Measurements from ENCODE around the gene PDE11A. TPM values are rescaled to one million over a fixed set of nuclear protein-coding genes. Genes with fewer than 3 reads are reported as not detected.
A peak's percentile ranks its signal among the peaks of the same experiment; 100 is the strongest.
"Not testable (repeated sequence)": the region's sequence is repeated elsewhere in the genome, so short reads cannot be mapped to it uniquely, and the experiment has no call there.

PDE11A gene
- total and polyA plus RNA-seq, 4 donors: 0.11 to 1.3 (median 0.25) TPM; not detected in 1

GRCh38 chr2:177970670-177971454 lies 101.7 kb downstream of the PDE11A start:
- peak in 1 of 3 donors; percentile 1 for DNase-seq
- H3K4me1 ChIP-seq (ENCODE audit: control insufficient read depth in 5 of 5, insufficient read depth in 5 of 5, low read length in 5 of 5): no peaks in the 10 kb centered on the region

GRCh38 chr2:177964892-177965291 lies 107.7 kb downstream of the PDE11A start:
- ATAC-seq (ENCODE audit: insufficient read depth, low FRiP score) (no peak), DNase-seq (no peak)
- no peak overlapping the region for H3K27ac ChIP-seq (ENCODE audit: low read depth in 1 of 2, low read length in 1 of 2)
- 57 to 77% methylated on average over 1 of the region's 1 CpG for WGBS, 2 donors
- H3K4me3 ChIP-seq: no peak overlapping the region
- TF ChIP-seq, protein P1, sequence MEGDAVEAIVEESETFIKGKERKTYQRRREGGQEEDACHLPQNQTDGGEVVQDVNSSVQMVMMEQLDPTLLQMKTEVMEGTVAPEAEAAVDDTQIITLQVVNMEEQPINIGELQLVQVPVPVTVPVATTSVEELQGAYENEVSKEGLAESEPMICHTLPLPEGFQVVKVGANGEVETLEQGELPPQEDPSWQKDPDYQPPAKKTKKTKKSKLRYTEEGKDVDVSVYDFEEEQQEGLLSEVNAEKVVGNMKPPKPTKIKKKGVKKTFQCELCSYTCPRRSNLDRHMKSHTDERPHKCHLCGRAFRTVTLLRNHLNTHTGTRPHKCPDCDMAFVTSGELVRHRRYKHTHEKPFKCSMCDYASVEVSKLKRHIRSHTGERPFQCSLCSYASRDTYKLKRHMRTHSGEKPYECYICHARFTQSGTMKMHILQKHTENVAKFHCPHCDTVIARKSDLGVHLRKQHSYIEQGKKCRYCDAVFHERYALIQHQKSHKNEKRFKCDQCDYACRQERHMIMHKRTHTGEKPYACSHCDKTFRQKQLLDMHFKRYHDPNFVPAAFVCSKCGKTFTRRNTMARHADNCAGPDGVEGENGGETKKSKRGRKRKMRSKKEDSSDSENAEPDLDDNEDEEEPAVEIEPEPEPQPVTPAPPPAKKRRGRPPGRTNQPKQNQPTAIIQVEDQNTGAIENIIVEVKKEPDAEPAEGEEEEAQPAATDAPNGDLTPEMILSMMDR (IDR thresholded peaks at IDR 0.05; ENCODE audit: control extremely low read depth, extremely low read depth): no peak
- no peak overlapping the region for H3K9ac ChIP-seq (ENCODE audit: insufficient read depth in 1 of 2, low read length in 2 of 2)
- no peaks in the 10 kb centered on the region for H3K36me3 ChIP-seq (ENCODE audit: control insufficient read depth in 4 of 4, insufficient read depth in 4 of 4, low read length in 4 of 4)
- H3K27me3 ChIP-seq (ENCODE audit: control insufficient read depth in 3 of 3, insufficient read depth in 3 of 3, low read length in 2 of 3): no peaks in the 10 kb centered on the region
- H3K4me1 ChIP-seq (ENCODE audit: control insufficient read depth in 5 of 5, insufficient read depth in 5 of 5, low read length in 5 of 5): no peaks in the 10 kb centered on the region
- H3K9me3 ChIP-seq (ENCODE audit: control insufficient read depth in 4 of 4, insufficient read depth in 3 of 4, low read length in 3 of 4): no peaks in the 10 kb centered on the region

More at GRCh38 chr2:177970670-177971454, 101.7 kb downstream of the PDE11A start:
- TF ChIP-seq, protein P1 (IDR thresholded peaks at IDR 0.05; ENCODE audit: control extremely low read depth, extremely low read depth): no peak
- peaks cover 0 to 2% (median 0%) of the 10 kb centered on the region in 4 donors for H3K9me3 ChIP-seq (ENCODE audit: control insufficient read depth in 4 of 4, insufficient read depth in 3 of 4, low read length in 3 of 4)
- WGBS, 2 donors: 78 to 85% methylated on average over 3 of the region's 3 CpGs
- H3K27me3 ChIP-seq (ENCODE audit: control insufficient read depth in 3 of 3, insufficient read depth in 3 of 3, low read length in 2 of 3): no peaks in the 10 kb centered on the region
- ATAC-seq (ENCODE audit: insufficient read depth, low FRiP score): no peak
- H3K9ac ChIP-seq (ENCODE audit: insufficient read depth in 1 of 2, low read length in 2 of 2): no peak overlapping the region
- H3K27ac ChIP-seq (ENCODE audit: low read depth in 1 of 2, low read length in 1 of 2): no peak overlapping the region
- no peaks in the 10 kb centered on the region for H3K36me3 ChIP-seq (ENCODE audit: control insufficient read depth in 4 of 4, insufficient read depth in 4 of 4, low read length in 4 of 4)
- no peak overlapping the region for H3K4me3 ChIP-seq

DNA sequence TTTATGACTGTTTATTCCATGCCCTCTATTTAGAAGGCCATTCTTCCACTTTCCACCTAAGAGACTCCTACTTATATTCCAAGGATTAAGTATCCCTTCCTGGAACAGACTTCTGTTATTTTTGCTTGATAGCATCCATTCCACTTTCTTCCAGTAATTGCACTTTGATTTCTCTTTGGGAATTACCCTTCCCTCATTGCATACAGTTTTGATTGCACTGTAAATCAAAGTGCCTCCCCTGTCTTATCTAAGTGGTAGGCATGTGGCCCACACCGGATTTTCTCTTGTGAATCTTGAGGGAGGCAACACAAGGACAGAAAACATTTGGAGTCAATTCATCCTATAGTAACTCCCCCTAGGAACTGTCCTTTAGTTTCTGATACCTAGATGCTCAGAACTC lies 120.4 kb downstream of the PDE11A start:
- DNase-seq: no peak
- 41 to 77% methylated on average over 1 of the region's 1 CpG for WGBS, 2 donors
- no peaks in the 10 kb centered on the region for H3K4me1 ChIP-seq (ENCODE audit: control insufficient read depth in 5 of 5, insufficient read depth in 5 of 5, low read length in 5 of 5)

GRCh38 chr2:177947598-177947997 lies 125.0 kb downstream of the PDE11A start:
- DNase-seq; ATAC-seq (ENCODE audit: insufficient read depth, low FRiP score); H3K9me3 ChIP-seq (ENCODE audit: control insufficient read depth in 4 of 4, insufficient read depth in 3 of 4, low read length in 3 of 4); H3K27ac ChIP-seq (ENCODE audit: low read depth in 1 of 2, low read length in 1 of 2); H3K9ac ChIP-seq (ENCODE audit: insufficient read depth in 1 of 2, low read length in 2 of 2); H3K4me1 ChIP-seq (ENCODE audit: control insufficient read depth in 5 of 5, insufficient read depth in 5 of 5, low read length in 5 of 5); H3K36me3 ChIP-seq (ENCODE audit: control insufficient read depth in 4 of 4, insufficient read depth in 4 of 4, low read length in 4 of 4); H3K4me3 ChIP-seq; H3K27me3 ChIP-seq (ENCODE audit: control insufficient read depth in 3 of 3, insufficient read depth in 3 of 3, low read length in 2 of 3): not testable (repeated sequence)
- 100% methylated on average over 1 of the region's 3 CpGs for WGBS, 2 donors

More for the DNA sequence above, 120.4 kb downstream of the PDE11A start:
- TF ChIP-seq, protein P1 (IDR thresholded peaks at IDR 0.05; ENCODE audit: control extremely low read depth, extremely low read depth): no peak
- Histone ChIP-seq H3K36me3 (ENCODE audit: control insufficient read depth in 4 of 4, insufficient read depth in 4 of 4, low read length in 4 of 4) (no peaks in the 10 kb centered on the region), H3K27ac (ENCODE audit: low read depth in 1 of 2, low read length in 1 of 2) (no peak overlapping the region), H3K9me3 (ENCODE audit: control insufficient read depth in 4 of 4, insufficient read depth in 3 of 4, low read length in 3 of 4) (no peaks in the 10 kb centered on the region), H3K27me3 (ENCODE audit: control insufficient read depth in 3 of 3, insufficient read depth in 3 of 3, low read length in 2 of 3) (no peaks in the 10 kb centered on the region), H3K4me3 (no peak overlapping the region), H3K9ac (ENCODE audit: insufficient read depth in 1 of 2, low read length in 2 of 2) (no peak overlapping the region)
- no peak for ATAC-seq (ENCODE audit: insufficient read depth, low FRiP score)

DNA sequence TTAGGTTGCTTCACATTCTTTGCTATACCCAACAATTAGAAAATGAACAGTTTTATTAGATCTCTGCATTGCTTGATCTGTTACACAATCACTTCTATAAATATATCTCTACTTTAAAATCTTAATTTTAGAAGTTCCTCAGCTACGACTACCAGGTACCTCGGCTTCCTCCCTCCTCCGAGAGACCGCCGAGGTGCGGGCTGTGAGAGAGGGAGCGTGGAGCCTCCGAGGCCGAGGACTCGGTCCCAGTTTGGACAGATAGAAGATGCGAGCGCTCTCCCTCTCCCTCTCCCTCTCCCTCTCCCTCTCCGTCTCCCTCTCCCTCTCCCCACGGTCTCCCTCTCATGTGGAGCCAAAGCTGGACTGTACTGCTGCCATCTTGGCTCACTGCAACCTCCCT lies 128.0 kb downstream of the PDE11A start:
- not testable (repeated sequence) for DNase-seq; H3K36me3 ChIP-seq (ENCODE audit: control insufficient read depth in 4 of 4, insufficient read depth in 4 of 4, low read length in 4 of 4); H3K27me3 ChIP-seq (ENCODE audit: control insufficient read depth in 3 of 3, insufficient read depth in 3 of 3, low read length in 2 of 3); ATAC-seq (ENCODE audit: insufficient read depth, low FRiP score); H3K9ac ChIP-seq (ENCODE audit: insufficient read depth in 1 of 2, low read length in 2 of 2); H3K27ac ChIP-seq (ENCODE audit: low read depth in 1 of 2, low read length in 1 of 2); H3K9me3 ChIP-seq (ENCODE audit: control insufficient read depth in 4 of 4, insufficient read depth in 3 of 4, low read length in 3 of 4); H3K4me3 ChIP-seq; H3K4me1 ChIP-seq (ENCODE audit: control insufficient read depth in 5 of 5, insufficient read depth in 5 of 5, low read length in 5 of 5)
- 95 to 96% methylated on average over 12 to 14 of the region's 14 CpGs for WGBS, 2 donors

Measured in lung (tissue), 12 donors.